Measurements from ENCODE around the gene LRRC14B. TPM values are rescaled to one million over a fixed set of nuclear protein-coding genes. Genes with fewer than 3 reads are reported as not detected.

LRRC14B gene
- total and polyA plus RNA-seq, 4 donors = 0.09 TPM; not detected in 3

DNA sequence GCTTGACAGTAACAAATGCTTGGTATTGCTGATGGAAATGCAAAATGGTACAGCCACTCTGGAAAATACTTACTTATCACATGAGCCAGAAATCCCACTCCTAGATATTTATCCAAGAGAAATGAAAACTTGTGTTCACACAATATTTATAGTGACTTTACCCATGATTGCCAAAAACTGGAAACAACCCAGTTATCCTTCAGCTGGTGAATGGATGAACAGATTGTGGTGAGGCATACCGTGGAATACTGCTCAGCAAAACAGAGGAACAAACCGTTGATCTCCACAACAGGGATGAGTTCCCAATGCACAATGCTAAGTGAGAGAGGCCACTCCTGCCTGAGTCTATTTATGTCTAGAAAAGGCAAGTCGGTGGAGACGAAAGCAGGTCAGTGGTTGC is 40.5 kb upstream of the LRRC14B start:
- H3K9ac ChIP-seq (ENCODE audit: low read depth in 1 of 2, low read length in 2 of 2) = no peak overlapping the region
- no peaks in the 10 kb centered on the region for H3K36me3 ChIP-seq (ENCODE audit: control insufficient read depth in 4 of 4, insufficient read depth in 3 of 4, low read depth in 1 of 4, low read length in 3 of 4)
- H3K27ac ChIP-seq (ENCODE audit: low read depth in 1 of 2, low read length in 2 of 2) = no peak overlapping the region
- peak; percentile 6 for DNase-seq (ENCODE audit: low spot score)
- no peak overlapping the region for H3K4me3 ChIP-seq (ENCODE audit: low read depth in 1 of 3, low read length in 3 of 3)
- H3K9me3 ChIP-seq (ENCODE audit: control insufficient read depth in 4 of 4, low read length in 3 of 4) = peaks cover 8 to 11% (median 9%) of the 10 kb centered on the region in 4 donors
- WGBS = 90% methylated on average over 4 of the region's 4 CpGs
- H3K27me3 ChIP-seq (ENCODE audit: control insufficient read depth in 4 of 4, insufficient read depth in 4 of 4, low read length in 3 of 4) = no peaks in the 10 kb centered on the region
- TF ChIP-seq, protein P1, sequence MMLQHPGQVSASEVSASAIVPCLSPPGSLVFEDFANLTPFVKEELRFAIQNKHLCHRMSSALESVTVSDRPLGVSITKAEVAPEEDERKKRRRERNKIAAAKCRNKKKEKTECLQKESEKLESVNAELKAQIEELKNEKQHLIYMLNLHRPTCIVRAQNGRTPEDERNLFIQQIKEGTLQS (IDR thresholded peaks at IDR 0.05) = no peak
- TF ChIP-seq HNF4G (IDR thresholded peaks at IDR 0.05) (no peak), RXRA (IDR thresholded peaks at IDR 0.05) (no peak), FOXA1 (IDR thresholded peaks at IDR 0.05) (no peak)
- TF ChIP-seq, protein P2, sequence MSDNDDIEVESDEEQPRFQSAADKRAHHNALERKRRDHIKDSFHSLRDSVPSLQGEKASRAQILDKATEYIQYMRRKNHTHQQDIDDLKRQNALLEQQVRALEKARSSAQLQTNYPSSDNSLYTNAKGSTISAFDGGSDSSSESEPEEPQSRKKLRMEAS (IDR thresholded peaks at IDR 0.05) = no peak
- no peaks in the 10 kb centered on the region for H3K4me1 ChIP-seq (ENCODE audit: control insufficient read depth in 4 of 4, insufficient read depth in 4 of 4, low read length in 3 of 4)

DNA sequence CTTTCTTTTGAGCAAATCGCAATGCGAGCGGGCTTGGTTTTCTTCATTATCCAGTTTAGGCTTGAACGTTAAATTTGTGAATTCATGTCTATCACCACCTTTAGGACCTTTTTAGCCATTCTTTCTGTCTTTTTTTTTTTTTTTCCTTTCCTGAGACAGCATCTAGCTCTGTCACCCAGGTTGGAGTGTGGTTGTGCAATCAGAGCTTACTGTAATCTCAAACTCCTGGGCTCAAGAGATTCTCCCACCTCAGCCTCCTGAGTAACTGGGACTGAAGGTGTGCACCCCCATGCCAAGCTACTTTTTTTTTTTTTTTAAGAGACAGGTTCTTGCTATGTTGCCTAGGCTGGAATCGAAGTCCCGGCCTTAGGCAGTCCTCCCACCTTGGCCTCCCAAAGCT is 39.2 kb upstream of the LRRC14B start:
- H3K27ac ChIP-seq (ENCODE audit: low read depth in 1 of 2, low read length in 2 of 2) = no peak overlapping the region
- no peaks in the 10 kb centered on the region for H3K27me3 ChIP-seq (ENCODE audit: control insufficient read depth in 4 of 4, insufficient read depth in 4 of 4, low read length in 3 of 4)
- no peak overlapping the region for H3K4me3 ChIP-seq (ENCODE audit: low read depth in 1 of 3, low read length in 3 of 3)
- TF ChIP-seq JUND (IDR thresholded peaks at IDR 0.05) (no peak), TAF1 (conservative IDR thresholded peaks at IDR 0.05) (no peak), RXRA (IDR thresholded peaks at IDR 0.05) (no peak), YY1 (IDR thresholded peaks at IDR 0.05) (no peak), SP1 (IDR thresholded peaks at IDR 0.05) (no peak), NR2F2 (IDR thresholded peaks at IDR 0.05) (no peak), FOXA2 (IDR thresholded peaks at IDR 0.05) (no peak)
- TF ChIP-seq, protein P2 (IDR thresholded peaks at IDR 0.05) = no peak
- TF ChIP-seq, protein P3, sequence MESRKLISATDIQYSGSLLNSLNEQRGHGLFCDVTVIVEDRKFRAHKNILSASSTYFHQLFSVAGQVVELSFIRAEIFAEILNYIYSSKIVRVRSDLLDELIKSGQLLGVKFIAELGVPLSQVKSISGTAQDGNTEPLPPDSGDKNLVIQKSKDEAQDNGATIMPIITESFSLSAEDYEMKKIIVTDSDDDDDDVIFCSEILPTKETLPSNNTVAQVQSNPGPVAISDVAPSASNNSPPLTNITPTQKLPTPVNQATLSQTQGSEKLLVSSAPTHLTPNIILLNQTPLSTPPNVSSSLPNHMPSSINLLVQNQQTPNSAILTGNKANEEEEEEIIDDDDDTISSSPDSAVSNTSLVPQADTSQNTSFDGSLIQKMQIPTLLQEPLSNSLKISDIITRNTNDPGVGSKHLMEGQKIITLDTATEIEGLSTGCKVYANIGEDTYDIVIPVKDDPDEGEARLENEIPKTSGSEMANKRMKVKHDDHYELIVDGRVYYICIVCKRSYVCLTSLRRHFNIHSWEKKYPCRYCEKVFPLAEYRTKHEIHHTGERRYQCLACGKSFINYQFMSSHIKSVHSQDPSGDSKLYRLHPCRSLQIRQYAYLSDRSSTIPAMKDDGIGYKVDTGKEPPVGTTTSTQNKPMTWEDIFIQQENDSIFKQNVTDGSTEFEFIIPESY (IDR thresholded peaks at IDR 0.05) = no peak
- TF ChIP-seq, protein P4, sequence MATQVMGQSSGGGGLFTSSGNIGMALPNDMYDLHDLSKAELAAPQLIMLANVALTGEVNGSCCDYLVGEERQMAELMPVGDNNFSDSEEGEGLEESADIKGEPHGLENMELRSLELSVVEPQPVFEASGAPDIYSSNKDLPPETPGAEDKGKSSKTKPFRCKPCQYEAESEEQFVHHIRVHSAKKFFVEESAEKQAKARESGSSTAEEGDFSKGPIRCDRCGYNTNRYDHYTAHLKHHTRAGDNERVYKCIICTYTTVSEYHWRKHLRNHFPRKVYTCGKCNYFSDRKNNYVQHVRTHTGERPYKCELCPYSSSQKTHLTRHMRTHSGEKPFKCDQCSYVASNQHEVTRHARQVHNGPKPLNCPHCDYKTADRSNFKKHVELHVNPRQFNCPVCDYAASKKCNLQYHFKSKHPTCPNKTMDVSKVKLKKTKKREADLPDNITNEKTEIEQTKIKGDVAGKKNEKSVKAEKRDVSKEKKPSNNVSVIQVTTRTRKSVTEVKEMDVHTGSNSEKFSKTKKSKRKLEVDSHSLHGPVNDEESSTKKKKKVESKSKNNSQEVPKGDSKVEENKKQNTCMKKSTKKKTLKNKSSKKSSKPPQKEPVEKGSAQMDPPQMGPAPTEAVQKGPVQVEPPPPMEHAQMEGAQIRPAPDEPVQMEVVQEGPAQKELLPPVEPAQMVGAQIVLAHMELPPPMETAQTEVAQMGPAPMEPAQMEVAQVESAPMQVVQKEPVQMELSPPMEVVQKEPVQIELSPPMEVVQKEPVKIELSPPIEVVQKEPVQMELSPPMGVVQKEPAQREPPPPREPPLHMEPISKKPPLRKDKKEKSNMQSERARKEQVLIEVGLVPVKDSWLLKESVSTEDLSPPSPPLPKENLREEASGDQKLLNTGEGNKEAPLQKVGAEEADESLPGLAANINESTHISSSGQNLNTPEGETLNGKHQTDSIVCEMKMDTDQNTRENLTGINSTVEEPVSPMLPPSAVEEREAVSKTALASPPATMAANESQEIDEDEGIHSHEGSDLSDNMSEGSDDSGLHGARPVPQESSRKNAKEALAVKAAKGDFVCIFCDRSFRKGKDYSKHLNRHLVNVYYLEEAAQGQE (IDR thresholded peaks at IDR 0.05) = no peak
- TF ChIP-seq, protein P1 (IDR thresholded peaks at IDR 0.05) = no peak
- WGBS = 90% methylated on average over 6 of the region's 6 CpGs
- no peak overlapping the region for H3K9ac ChIP-seq (ENCODE audit: low read depth in 1 of 2, low read length in 2 of 2)
- no peaks in the 10 kb centered on the region for H3K36me3 ChIP-seq (ENCODE audit: control insufficient read depth in 4 of 4, insufficient read depth in 3 of 4, low read depth in 1 of 4, low read length in 3 of 4)
- H3K4me1 ChIP-seq (ENCODE audit: control insufficient read depth in 4 of 4, insufficient read depth in 4 of 4, low read length in 3 of 4) = no peaks in the 10 kb centered on the region
- peaks cover 3 to 7% (median 5%) of the 10 kb centered on the region in 4 donors for H3K9me3 ChIP-seq (ENCODE audit: control insufficient read depth in 4 of 4, low read length in 3 of 4)
- no peak for DNase-seq (ENCODE audit: low spot score)

Measured in liver (tissue), 9 donors.